HG03139 (cell line): ENCODE results near the gene LRMDA.

Experiments
- ATAC-seq: cut with Tn5 transposase; IDR thresholded peaks from one replicate; pipeline ENCODE4 v1.9.1; 2021; ENCODE audit not compliant: unreplicated experiment

LRMDA gene

DNA sequence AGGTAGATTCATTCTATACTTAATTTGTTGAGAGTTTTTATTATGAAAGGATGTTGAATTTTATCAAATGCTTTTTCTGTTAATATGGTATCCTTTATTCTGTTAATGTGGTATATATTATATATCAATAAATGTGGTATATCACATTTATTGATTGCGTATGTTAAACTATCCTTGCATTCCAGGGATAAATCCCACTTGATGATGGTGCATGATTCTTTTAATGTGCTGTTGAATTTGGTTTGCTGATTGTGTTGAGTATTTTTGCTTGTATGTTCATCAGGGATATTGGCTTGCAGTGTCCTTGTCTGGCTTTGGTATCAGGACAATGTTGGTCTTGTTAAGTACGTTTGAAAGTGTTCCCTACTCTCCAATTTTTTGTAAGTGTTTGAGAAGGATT, 11.9 kb downstream of the LRMDA start:
- ATAC-seq, result no peak

DNA sequence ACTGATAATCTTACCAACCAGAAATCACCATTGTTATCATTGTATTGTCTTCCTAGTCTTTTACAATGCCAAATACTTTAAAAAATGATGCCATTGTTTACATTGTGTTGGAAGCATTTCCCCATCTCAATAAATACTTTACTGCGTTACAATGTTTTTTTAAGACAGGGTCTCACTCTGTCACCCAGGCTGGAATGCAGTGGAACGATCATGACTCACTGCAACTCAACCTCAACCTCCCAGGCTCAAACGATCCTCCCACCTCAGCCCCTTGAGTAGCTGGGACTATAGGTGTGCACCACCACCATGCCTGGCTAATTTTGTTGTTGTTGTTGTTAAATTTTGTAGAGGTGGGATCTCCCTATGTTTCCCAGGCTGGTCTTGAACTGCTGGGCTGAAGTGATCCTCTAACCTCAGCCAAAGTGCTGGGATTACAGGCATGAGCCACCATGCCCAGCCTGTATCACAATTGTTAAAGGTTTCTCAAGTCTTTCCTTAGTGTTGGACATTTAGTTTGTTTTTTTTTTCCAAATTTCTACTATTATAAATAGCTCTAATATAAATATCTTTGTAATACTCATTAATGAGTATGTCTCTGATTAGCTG, 13.5 kb downstream of the LRMDA start:
- ATAC-seq, result no peak

DNA sequence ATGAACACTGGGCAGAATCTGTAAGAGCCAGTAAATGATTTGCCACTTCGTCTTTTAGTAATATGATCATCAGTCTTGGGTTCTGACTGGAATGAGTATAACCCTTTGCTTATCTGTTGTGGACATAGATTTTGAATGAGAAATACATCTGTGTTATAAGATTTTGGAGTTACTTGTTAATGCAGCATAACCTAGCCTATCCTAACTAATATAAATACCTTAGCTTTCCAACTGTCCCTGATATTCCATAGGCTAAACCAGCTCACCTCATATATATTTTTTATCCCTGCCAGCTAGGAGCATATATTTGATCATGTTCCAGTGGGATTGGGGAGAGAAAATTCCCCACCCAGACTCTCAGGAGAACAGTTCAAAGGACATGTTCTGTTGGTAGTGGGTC, 15.1 kb downstream of the LRMDA start:
- no peak for ATAC-seq

DNA sequence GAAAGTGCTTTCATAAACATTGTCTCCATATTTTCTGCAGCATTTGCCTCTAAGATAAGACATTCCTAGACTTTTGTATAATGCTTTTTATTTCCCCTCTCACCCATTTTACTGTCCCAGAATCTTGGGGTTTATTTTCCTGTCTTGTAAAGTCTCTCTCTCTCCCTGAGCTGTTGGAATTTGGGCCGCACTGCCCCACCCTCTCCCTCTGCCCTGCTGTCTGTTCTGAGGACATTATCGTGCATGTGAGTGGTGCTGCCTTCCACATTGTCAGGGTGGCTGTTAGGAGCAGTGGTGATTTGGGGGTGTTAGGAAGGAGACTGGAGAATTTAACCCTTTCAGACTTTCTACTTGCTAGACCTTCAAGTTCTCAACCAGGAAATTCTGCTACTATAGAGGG, 16.7 kb downstream of the LRMDA start:
- ATAC-seq, result no peak

DNA sequence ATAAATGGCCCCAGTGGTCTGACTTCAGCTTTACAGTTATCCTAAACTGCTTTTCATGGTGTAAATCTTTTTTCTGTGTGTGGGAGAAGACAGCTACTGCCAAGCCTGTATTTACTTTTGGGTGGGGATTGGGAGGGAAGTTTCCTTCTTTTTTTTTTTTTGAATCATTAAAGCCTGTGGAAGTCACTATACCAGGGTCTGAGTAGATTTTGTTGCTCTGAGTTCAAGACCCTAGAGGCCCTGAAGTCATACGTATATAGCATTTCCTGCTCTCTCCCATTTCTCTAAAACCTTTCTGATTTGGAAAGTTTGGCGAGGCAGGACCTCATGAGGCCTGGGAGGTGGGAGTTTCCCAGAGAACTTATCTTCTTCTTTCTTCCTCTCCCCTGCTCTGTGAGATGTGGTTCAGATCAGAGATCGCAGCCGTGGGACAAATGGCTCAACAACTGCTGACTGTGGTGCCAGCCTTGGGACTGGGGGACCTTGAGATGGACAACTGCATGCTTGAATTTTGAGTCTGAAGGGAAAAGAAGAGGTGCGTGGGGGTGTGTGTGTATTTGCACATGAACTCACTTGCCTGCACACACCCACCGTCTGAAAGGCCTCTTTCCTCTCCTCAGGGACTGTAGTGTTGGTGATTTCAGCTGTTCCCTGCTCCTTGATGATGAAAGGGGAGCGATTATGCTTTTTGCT, 18.1 kb downstream of the LRMDA start:
- no peak for ATAC-seq

DNA sequence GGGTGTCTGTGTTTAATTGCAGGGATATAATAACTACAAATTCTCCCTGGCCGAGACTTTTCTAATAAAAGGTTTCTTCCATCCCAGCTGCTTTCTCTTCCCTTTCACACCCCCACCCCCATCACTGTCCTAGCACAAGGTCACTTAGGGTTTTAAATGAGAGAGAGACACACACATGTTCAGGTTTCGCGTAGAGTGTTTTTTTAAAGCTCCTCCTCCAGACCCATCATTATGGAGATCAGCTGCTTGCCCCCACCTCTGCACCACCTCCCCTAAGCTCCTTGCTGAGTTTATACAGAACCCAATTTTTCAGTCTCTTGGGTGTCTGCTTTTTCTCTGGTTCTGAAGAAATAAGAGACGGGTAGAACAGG, 18.6 kb downstream of the LRMDA start:
- ATAC-seq, result no peak

DNA sequence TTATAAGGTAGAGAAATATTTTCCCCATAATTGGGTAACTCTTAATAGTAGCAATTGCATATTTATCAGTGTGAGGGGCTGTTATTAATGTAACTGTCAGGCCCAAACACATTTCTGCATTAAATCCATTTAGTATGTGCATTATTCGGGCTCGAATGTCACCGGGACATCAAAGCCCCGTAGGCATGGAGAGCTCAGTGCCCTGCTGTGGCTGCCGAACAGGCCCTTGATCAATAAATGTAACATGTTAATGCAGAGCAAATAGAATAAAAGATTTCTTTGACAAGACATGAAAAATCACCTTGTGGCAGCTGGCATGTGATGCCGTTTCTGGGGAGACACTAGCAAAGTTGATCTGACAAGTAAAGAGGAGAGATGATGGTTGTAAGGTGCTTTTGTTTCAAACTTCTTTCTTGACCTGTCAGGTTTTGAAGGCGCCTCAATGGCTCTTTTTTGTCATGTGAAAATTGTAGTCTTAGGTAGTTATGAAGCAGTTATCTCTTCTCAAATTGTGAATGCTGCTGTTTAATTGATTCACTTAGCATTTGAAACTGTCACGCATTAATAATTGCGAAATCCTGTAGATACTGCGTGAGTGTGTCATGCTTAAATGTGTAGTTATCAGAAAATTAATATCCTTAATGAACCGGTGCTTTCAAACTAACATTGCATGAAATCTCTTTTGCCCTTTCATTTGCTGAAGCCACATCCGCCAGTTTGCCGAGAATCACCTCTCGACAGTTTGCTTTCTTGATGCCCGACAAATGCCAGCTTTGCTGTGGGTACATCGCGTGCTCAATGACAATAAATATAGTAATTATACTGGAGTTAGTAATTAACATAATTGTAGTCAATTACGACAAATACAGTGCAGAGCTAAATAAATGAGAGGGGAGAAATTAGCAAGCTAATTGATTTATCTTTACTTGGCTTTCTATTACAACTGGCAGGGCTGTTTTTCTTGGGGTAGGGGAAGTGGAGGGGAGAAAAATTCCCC, 19.5 kb downstream of the LRMDA start:
- ATAC-seq, result no peak

DNA sequence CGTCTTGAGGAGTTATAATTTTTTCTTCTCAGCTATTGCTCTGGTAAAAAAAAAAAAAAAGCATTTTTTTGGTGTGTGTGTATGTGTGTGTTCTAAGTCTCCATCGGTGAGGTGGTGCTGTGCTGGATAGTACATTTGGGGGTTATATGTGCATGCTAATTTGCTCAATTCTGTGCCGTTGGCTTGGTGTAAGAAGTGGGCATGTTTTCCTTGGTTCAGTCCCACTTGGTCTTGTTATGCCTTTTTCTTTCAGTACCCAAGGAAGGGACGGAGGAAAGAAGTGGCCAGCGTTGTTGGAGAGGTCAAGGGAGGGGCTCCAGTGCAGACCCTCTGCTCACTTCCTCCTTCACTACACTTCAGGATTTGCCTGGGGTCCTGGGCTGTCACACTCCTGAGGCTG, 20.4 kb downstream of the LRMDA start:
- no peak for ATAC-seq

DNA sequence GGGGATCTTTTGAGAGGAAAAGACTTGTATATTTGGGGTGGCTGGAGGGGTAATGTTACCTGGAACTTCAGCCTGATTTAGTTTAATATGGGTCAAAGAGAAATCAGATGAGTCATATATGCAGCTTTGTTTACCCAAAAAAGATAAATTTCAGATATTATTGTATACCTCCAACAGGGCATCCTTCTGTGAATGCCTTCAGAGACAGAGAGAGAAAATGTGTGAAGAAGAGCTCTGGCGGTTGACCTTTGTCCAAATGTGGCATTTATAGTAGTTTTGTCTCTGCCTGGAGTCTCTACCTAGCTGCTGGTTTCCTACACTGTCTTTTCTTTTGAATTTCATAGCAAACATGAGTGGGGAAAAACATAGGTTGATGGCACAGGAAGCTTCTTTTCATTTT, 21.6 kb downstream of the LRMDA start:
- no peak for ATAC-seq

DNA sequence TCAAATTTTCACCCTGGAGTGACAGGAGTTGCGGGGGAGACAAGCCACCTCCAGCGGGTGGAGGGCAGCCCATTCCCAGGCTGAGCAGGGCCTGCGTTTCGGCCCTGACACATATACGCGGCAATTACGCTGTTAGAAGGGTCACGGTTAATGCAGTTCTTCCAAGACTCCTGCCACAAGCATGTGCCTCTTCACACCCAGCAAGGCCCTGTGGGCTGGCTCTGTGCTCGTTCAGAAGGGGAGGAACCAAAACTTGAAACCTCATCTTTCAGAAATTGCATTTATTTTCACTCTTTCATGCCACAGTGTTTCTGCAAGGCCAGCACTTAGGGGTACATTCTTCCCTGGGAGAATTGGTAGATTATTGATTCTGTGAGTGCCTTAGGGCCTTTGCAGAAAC, 24.7 kb downstream of the LRMDA start:
- ATAC-seq, result no peak

DNA sequence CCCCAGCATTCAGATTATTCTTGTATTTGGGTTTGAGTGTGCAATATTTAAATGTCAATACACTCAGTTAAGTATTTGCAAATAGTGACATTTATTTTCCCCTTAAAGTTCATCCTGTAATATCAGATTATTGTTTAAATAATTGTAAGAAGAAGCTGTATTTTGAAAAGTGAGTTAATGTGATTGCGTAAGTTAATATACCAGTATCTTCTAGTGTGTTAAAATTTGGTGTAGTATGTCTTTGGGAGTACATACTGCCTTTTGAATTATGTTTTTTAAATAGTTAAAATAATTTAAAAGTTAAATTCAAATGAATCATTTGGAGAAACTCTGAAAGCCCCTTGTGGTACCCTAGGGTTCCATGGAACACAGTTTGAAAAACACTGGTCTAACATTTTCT, 28.6 kb downstream of the LRMDA start:
- no peak for ATAC-seq

DNA sequence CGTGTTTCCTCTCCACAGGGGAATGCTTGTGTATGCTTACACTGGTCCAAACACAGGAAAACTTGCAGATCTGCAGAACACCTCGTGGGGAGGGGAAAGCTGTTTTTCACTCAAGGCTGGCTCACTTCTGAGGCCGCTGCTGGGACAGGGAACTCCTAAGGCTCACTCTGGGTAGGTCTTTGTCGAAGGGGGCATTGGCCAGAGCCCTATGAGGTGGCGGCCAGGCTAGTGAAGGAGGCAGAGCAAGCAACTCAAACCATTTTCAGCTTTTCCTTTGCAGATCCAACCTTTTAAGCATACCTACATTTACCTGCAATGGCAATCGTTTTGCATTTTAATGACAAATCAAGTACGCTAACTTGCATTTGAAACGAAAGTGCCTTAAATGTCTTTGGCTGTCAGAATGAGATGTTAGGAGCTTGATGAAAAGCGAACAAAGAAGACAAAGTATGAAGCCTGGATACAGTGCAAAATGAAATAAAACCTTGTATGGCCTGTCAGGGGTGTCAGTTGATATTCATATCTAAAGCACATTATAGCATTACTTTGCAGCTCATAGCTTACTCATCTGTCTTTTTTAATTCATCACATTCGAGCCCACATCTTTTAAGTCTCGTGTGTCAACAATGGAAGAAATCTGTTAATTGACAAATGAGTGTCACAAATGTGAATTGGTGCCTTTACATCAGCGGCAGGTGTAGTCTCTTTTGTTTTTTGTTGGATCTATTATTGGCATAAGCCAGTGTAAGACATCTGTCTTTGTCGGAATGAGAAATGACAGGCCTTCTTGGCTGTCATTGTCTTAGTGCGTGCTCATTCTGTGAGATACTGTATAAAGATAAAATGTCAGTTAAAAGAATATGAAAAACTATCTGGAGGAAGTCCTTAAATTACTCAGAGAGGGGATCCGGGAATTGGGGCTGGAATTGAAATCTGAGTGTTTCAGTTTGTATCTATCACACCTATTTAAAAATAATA, 30.5 kb downstream of the LRMDA start:
- ATAC-seq, result no peak

DNA sequence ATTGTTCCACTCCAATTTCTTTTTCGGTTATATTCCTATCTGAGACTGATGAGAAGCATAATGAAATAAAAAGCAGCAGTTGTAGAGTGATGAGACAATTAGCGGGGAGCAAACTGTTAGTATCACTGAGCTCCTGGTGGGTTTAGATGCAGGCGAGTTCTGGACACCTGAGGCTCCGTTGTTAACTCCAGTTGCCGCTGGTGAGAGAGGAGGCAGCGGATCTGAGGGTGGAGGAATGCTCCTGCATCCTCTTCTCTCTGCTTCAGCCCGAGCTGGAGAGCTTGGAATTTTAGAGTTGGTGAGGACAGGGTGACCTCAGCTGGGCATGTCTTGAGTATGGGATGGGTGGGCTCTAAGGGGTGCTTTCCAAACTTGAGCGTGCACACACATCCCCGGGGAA, 31.4 kb downstream of the LRMDA start:
- no peak for ATAC-seq

DNA sequence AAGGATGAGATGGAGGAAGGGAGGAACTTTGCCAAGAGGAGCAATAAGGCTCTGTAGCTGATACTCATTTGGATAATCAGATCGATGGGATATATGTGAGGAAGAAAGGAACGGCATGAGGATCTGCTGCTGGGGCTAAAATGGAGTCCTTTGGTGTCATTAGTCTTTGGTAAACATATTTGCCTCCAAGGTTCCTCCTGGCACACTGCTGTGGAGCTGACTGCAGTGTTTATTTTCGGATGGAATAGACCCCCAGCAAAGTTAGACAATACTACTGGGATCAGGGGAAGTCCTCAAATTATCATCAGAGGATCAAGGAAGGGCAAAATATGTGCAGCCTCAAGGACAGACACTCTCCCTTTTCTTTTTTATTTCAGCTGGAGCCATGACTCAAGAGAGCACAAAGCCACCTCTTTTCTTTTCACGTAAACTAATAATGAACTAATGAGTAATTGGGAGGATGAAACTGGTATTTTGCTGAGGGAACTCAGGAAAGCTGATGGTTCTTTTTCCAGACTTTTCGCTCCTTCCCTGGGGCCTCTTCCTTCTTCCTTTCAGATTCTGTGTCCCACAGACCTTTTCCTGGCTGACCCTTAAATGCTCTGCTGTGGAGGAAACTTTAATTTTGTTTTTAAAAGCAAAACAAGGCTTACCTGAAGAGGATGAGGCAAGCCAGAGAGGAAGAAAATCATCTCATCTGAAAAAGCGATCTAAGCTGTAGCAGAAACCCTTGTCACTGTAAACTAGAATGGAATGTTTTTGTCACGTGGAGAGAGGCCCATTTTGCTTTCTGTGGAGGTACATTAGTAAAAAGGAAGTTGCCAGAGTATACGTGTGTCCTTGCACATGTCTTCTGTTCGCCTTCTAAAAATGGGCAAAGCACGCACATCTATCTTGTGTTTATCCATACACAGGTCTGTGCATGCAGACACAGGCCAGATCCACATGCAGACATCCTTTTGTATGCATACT, 33.3 kb downstream of the LRMDA start:
- no peak for ATAC-seq

DNA sequence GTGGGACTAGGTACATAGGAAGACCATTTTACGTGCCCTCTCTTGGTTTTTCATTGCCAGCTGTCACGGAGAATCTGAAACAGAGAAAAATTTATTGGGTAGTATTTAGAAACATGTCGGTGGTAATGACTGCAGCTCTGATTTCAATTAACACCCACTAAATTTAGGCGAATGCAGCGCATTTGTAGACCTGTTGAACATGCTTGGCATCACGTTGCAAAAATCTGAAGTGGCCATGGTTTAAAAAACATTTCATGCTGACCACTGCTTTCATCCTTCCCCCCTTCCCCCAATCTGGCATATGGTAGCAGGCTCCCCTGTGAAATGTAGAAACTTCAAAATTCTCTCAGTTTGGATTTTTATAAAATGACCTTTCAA, 34.0 kb downstream of the LRMDA start:
- ATAC-seq, result no peak

DNA sequence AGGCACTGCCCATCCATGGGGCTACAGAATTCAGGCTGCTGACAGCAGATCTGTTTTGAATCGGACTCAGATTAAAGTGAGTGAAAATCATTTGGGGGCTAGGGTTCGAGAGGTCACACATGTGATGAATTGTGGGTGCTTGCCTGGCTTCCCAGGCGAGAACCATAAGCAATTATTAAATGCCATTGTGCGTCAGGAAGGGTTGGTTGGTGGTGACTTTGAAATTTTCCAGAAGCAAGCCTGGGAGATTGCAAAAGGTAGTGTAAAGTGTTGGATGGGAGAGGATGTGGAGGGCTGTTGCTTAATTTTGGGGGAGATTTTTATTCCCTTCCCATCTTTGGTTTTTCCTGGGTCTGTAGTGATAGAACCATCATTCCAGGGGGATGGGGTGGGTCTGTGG, 34.6 kb downstream of the LRMDA start:
- ATAC-seq, result no peak

DNA sequence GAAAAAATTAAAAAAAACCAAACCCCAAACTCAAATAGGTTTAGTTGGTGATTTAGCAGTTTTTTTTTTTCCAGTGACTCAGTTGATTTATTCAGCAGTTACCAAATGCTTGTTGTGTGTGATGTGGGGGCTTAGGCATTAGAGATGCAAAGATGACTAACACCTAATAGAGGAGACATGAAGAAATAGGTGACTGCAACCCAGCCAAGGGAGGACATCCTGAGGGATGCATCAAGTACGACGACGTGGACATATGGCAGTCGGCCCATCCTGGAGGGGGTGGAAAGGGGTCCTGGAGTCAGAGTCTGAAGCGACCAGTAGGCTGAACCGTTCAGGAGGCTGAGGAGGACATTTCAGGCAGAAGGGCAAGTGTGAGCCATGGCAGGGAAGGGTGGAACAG, 35.5 kb downstream of the LRMDA start:
- no peak for ATAC-seq

DNA sequence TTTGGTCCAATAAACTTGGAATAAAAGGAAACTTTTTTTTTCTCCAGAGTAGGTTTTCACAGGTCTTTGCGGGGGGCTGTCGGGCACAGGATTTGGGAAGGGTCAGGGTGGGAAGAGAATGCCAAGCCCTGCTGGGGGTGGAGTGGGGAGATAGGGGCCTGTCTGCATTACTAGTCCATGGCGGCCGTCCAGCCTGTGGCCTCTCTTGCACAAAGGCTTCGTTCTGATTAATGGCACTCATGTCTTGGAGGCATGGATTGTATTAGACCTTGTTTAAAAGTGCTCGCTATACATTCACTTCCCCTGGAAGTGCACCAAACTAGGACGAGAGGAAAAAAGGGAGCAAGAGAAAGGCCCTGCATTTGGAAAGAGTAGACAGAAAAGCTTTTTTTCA, 37.2 kb downstream of the LRMDA start:
- no peak for ATAC-seq

DNA sequence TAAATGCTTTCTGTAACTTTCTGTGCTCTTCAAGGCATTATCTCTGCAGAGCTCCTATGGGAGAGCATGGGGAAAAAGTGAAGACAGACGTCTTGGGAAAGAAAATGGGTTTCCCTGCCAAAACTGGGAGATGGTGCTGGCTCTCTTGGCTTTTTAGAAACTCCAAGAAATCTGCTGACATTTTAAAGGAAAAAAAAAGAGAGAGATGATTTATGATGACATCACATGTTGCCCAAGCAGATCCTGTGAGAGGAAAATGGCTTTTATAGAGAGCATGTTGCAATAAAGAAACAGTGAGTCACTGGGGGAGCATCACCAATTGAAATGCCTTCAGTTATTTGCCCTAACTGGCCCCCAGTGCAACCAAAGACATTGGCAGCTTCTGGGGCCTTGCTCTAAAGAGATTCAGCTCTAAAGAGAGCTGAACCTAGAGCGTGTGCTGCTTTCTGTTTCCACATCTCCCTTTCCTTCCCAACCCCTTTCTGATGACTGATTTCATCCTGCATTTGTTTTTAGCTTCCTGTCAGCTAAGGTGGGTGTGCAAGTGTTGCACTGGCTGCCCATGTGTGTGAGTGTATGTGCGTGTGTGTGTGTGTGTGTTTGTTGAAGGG, 37.7 kb downstream of the LRMDA start:
- ATAC-seq, result no peak
